Measurements from ENCODE around the gene DOCK3.

- TF ChIP-seq CTCF (IDR thresholded peaks at IDR 0.05; ENCODE audit: extremely low read depth in 1 of 2, insufficient read depth in 1 of 2, low read depth in 1 of 2, low read length in 2 of 2) (no peak), POLR2A (IDR thresholded peaks at IDR 0.05; ENCODE audit: low read depth, low read length) (no peak), EZH2 (IDR thresholded peaks at IDR 0.05; ENCODE audit: borderline replicate concordance, low read depth, low read length, severe bottlenecking) (no peak)
- TF ChIP-seq, protein P1, sequence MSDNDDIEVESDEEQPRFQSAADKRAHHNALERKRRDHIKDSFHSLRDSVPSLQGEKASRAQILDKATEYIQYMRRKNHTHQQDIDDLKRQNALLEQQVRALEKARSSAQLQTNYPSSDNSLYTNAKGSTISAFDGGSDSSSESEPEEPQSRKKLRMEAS (IDR thresholded peaks at IDR 0.05; ENCODE audit: insufficient read depth, insufficient read length) = no peak
These were observed 327.8 kb downstream of the DOCK3 start for GRCh38 chr3:51002495-51002894.

Data from endothelial cell of umbilical vein (primary cell).